OCI-LY1 (cell line): ENCODE measurements around the gene UPB1.

Source experiments
- EZH2 ChIP-seq: fragments of 200-600 bp; sonication (generic), shearing (Covaris generic); IDR thresholded peaks from 2 replicates; pipeline ENCODE4 v1.8.0; 2017; ENCODE audit warnings: borderline replicate concordance, mixed run types, mild to moderate bottlenecking, antibody characterized with exemption, low read length, moderate library complexity, mixed read lengths
- TF ChIP-seq, protein P1 (sequence below): fragments of 200-600 bp; sonication (generic), shearing (Covaris generic); IDR thresholded peaks from 2 replicates; pipeline ENCODE4 v1.5.1; 2017; ENCODE audit warnings: mild to moderate bottlenecking, antibody characterized with exemption, low read length, moderate library complexity, mixed read lengths

DNA sequence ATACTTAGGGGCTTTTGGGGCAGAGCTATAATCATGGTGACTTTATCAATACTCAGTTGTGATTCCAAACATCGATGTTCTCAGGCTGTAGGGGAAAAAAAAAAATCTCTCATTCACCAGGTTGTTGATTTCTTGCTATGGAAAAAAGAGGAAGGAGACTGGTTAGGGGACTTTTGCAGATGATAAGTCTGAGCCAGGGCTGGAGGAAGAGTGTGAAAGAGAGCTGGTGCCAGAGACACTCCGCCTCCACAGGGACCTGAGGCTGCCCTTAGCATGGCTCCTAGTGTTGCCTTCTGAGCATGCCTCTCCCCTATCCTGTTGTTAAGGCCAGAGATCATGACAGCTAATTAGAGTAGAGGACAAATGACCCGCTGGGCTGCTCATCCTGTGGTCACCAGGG is 16.9 kb downstream of the UPB1 start:
- TF ChIP-seq, protein P1, sequence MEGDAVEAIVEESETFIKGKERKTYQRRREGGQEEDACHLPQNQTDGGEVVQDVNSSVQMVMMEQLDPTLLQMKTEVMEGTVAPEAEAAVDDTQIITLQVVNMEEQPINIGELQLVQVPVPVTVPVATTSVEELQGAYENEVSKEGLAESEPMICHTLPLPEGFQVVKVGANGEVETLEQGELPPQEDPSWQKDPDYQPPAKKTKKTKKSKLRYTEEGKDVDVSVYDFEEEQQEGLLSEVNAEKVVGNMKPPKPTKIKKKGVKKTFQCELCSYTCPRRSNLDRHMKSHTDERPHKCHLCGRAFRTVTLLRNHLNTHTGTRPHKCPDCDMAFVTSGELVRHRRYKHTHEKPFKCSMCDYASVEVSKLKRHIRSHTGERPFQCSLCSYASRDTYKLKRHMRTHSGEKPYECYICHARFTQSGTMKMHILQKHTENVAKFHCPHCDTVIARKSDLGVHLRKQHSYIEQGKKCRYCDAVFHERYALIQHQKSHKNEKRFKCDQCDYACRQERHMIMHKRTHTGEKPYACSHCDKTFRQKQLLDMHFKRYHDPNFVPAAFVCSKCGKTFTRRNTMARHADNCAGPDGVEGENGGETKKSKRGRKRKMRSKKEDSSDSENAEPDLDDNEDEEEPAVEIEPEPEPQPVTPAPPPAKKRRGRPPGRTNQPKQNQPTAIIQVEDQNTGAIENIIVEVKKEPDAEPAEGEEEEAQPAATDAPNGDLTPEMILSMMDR, result no peak
- no peak for TF ChIP-seq EZH2
